ENCODE results near the gene RAB36.
"Not testable (repeated sequence)": the region's sequence is repeated elsewhere in the genome, so short reads cannot be mapped to it uniquely, and the experiment has no call there.

RAB36 gene

DNA sequence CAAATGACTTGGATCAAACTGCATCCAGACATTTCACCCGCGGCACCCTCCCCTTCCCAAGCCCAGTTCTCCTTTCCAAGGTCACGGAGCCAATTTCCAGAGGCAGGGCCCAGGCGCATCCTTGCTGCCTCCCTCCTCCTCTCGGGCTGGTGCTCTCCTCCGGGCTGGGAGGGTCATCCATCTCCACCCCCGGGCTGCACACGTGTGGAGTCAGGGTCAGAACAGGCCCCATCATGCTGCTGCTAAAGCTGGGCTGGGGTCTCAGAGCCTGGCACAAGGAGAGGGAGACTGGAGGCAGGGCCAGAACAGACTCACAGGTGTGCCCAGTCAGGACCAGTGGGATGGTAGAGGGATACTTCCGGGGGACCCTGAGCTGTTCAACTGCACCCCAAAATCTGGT is 17.5 kb upstream of the RAB36 start:
- no peak for DNase-seq (ENCODE audit: extremely low read depth, low read depth)
- TF ChIP-seq, protein P1, sequence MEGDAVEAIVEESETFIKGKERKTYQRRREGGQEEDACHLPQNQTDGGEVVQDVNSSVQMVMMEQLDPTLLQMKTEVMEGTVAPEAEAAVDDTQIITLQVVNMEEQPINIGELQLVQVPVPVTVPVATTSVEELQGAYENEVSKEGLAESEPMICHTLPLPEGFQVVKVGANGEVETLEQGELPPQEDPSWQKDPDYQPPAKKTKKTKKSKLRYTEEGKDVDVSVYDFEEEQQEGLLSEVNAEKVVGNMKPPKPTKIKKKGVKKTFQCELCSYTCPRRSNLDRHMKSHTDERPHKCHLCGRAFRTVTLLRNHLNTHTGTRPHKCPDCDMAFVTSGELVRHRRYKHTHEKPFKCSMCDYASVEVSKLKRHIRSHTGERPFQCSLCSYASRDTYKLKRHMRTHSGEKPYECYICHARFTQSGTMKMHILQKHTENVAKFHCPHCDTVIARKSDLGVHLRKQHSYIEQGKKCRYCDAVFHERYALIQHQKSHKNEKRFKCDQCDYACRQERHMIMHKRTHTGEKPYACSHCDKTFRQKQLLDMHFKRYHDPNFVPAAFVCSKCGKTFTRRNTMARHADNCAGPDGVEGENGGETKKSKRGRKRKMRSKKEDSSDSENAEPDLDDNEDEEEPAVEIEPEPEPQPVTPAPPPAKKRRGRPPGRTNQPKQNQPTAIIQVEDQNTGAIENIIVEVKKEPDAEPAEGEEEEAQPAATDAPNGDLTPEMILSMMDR (IDR thresholded peaks at IDR 0.05; ENCODE audit: low read depth, low read length) = no peak

DNA sequence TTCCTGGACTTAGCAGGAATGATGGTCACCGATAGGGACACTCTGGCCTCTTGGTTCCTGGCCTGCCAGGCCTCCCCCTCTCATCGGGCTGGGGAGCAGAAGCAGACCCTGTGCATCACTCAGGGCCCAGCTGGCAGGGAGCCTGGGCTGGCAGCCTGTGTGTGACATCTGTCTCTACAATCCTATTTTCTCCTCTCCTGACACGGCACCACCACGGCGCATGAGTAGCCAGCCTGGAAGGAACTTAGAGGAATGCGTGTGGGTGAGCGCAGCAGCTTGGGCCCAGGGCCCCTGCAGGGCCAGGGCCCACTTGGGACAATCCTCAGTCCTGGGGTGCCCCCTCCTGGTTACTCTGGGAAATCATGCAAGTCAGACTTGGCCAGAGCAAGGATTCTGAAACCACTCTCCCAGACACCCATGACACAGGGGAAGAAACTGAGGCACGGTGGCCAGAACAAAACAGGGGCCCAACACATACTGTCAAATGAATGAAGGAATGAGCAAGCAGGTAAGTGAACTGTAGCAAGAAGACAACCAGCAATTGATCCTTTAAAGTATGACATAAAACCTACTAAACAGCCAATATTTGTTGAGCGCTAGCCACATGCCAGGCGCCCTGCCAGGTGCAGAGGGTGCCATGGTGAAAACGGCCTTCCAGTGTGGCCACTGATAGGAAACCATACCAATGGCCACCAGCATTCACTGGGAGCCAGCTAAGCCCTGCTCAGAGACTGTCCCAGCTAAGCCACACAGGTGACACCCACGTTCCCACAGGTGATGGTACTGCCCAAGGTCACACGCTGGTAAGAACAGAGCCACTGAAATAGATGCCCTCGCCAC is 16.8 kb upstream of the RAB36 start:
- DNase-seq (ENCODE audit: extremely low read depth, low read depth) = peak; percentile 40
- TF ChIP-seq, protein P1 (IDR thresholded peaks at IDR 0.05; ENCODE audit: low read depth, low read length) = peak; percentile 70

DNA sequence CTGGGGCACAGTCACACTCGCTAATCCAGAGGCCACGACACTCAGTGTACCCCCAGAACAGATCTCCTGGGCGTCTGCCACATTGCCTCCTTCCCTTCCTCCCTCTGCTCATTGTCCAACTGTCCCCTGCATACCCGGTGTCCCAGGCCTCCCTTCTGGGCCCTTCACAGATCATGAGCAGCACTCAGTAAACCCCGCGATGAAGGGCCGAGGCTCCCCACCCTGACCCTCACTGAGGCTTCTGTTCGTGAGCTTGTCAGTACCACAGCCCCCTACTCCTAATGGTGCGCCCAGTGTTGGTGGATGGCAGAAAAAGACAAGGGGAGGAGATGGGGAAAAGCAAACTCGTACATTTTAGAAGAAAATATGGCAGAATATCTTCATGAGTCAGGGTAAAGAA is 16.1 kb upstream of the RAB36 start:
- DNase-seq (ENCODE audit: extremely low read depth, low read depth) = no peak
- TF ChIP-seq, protein P1 (IDR thresholded peaks at IDR 0.05; ENCODE audit: low read depth, low read length) = no peak

DNA sequence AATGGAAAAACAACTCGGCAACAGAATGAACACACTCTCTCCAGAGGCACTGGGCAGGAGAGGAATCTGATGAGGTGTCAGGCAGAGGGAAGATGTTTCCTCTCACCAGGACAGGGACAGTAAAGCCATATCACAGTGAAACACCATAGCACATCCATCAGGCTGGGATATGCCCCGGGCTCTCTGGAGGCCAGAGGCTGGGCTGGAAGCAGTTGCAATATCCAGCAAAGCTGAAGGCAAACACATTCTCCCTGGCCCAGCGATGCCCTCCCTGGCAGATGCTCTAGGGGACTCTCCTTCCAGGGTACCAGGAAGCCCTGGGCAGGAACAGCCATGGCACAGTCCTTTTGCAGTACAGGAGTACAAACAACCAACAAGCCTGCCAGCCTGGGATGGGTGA is 14.6 kb upstream of the RAB36 start:
- TF ChIP-seq, protein P1 (IDR thresholded peaks at IDR 0.05; ENCODE audit: low read depth, low read length) = no peak
- DNase-seq (ENCODE audit: extremely low read depth, low read depth) = no peak

DNA sequence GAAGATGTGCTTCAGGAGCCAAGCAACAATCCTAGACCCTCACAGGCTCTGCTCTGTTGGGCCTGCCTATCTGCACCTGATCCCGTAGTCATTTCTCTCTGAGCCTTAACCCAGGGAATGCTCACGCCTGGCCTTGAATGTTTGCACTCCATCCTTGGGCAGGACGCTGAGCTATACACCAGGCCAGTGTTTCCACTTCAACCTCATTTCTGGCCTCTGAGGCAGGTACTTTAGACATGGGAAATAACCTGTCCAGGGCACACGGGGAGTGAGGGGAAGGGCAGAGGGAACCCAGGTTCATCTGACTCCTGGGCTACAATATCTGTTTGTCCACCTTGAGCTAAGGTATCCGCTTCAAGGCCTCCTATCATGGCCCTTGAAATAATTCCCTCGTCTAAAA is 13.3 kb upstream of the RAB36 start:
- TF ChIP-seq, protein P1 (IDR thresholded peaks at IDR 0.05; ENCODE audit: low read depth, low read length) = no peak
- no peak for DNase-seq (ENCODE audit: extremely low read depth, low read depth)

DNA sequence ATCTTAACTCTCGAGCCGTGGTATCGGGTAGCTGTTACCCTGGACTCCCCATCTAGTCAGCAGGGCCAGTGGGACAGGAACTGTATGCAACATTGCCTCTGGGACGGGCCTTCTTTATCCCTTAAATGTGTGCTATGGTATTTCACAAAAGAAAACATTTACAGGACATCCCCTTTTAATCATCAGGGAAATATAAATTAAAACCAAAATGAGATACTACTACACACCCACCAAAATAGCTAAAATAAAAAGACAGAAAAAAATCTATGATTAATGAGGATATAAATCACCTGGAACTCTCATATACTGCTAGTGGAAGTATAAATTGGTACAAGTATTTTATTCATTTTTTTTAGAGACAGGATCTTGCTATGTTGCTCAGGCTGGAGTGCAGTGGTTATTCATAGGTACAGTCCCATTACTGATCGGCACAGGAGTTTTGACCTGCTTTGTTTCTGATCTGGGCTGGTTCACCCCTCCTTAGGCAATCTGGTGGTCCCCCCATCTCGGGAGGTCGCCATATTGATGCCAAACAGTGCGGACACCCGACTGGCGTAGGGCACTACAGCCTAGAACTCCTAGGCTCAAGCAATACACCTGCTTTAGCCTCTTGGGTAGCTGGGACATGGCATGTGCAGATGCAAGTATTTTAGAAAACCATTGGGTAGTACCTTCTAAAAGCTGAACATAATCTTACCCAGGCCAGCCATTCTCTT is 12.7 kb upstream of the RAB36 start:
- TF ChIP-seq, protein P1 (IDR thresholded peaks at IDR 0.05; ENCODE audit: low read depth, low read length) = no peak
- no peak for DNase-seq (ENCODE audit: extremely low read depth, low read depth)

DNA sequence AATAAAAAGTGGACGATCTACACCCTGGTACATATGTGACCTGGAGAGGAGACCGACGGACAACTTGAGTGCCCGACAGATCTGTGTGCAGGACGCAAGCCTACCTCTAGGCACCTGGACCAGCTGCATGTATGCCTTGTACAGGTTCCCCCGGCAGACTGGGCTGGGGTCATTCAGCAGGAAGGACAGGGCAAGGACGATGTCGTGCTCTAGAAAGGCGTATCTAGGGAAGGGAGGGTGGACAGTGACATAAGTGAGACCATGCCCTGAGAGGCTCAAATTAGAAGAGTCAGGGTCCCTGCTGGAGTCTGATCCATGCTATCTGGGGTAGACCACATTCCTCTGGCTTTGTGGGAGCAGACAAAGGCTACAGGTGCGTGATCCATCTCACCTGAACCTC is 11.4 kb upstream of the RAB36 start:
- TF ChIP-seq, protein P1 (IDR thresholded peaks at IDR 0.05; ENCODE audit: low read depth, low read length) = no peak
- DNase-seq (ENCODE audit: extremely low read depth, low read depth) = no peak

DNA sequence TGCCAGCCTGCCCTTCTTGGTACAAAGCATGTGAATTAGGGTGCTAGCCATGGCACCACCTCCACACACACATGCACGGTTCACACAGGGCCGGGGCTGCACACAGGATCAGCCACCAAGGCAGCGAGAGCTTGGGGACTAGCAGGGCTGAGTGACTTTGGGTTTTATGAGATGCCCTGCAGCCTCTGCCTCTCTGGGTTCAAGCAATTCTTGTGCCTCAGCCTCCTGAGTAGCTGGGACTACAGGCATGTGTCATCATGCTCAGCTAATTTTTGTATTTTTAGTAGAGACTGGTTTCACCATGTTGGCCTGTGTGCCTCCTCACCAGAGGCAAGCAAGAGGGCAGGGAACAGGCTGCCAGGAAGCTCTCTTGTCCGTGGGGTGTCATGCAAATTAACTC is 8.3 kb upstream of the RAB36 start:
- DNase-seq (ENCODE audit: extremely low read depth, low read depth) = not testable (repeated sequence)
